HG03342 (cell line): ENCODE data around the gene SLX4IP.
A peak's percentile ranks its signal among the peaks of the same experiment; 100 is the strongest.
"Not testable (repeated sequence)": the region's sequence is repeated elsewhere in the genome, so short reads cannot be mapped to it uniquely, and the experiment has no call there.

Source experiments
- ATAC-seq: cut with Tn5 transposase; IDR thresholded peaks from one replicate; pipeline ENCODE4 v1.9.1; 2021; ENCODE audit warnings: mild to moderate bottlenecking, moderate library complexity; ENCODE audit not compliant: unreplicated experiment

The SLX4IP gene

DNA sequence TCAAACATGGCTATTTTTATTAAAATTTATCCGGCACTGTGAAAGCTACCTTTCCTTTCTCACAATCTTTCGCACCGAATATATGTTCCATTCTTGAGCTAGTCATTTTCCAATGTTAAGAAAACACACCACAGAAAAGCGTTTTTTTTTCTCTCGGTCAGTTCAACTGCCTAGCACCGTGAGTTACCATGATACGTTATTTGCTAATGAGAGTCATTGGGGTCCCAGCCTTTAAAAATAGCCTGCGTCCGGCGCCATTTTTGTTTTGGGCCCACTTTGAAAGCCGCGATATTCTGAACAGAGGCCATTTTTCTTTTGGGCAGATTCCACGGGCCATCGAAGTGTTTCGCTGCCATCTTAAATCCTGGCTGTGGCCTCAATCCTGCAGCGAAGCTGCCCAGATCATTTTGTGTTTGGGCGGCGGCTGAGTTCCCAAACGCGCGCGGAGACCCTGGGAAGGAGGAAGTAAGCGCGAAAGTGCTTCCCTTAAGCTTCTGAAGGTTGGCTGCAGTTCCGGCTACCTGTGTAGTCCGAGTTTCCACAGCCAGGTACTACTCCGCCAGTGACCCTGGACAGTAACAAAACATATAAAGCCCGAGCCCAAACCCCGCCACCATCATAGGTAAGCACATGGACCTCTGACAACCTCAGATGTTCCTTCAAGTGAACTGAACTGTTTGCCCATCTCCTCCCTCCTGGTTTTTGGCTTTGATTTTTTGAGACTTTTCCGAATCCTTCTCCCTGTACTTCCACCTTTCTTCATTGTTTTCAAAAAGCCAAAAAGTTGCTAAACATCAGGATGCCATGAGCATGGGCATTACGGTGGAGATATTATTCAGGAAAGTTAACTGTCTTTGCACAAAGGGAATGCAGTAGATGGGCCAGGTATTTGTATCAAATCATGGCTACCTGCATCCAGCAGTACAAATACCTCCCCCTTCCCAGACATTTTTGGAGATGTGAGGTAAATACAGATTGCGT is at the start of gene SLX4IP:
SLX4IP (plus strand) TSS at position 474 of the 981 bp plus-strand sequence. CDS start 22,900 bp downstream, outside the sequence.
- peak; percentile 58 for ATAC-seq

DNA sequence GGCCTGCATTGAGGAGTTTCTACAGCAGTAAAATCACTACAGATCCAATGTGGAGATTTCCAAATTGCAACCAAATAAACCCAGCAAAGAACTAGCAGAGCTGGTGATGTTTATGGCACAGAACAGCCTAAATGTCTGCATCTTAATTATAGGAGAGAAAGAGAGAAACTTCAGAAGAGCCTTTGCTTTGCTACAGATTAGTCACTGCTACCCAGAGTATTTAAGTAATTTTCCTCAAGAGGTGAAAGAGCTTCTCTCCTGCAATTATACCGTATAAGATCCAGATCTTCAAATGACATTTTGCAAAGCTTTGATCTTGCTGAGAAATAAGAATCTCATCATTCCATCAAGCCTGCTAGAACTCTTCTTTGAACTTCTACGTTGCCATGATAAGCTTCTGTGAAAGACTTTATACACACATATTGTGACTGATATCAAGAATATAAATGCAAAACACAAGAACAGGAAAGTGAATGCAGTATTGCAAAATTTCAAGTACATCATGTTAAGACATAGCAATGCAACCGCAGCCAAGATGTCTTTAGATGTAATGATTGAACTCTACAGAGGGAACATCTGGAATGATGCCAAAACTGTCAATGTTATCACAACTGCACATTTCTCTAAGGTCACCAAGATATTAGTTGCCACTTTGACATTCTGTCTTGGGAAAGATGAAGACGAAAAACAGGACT is 49.1 kb upstream of the SLX4IP start:
- no peak for ATAC-seq

DNA sequence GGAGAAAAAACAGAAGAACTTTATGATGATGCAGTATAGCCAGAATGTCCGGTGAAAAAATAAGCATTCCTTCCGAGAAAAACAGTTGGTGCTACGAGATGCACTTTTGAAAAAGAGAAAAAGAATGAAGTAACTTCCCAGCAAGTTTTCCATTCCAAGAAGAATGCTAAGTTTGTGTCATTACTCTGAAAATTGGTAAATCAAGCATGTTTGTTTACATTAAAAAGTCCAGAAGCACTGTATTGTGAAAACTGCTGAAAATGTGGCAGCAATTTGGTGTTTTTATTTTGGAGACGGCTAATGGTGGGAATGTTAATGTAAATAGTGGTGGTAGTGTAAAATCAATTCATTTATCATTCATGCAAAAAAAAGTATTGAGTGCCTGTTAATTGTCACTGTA is 47.4 kb upstream of the SLX4IP start:
- no peak for ATAC-seq

DNA sequence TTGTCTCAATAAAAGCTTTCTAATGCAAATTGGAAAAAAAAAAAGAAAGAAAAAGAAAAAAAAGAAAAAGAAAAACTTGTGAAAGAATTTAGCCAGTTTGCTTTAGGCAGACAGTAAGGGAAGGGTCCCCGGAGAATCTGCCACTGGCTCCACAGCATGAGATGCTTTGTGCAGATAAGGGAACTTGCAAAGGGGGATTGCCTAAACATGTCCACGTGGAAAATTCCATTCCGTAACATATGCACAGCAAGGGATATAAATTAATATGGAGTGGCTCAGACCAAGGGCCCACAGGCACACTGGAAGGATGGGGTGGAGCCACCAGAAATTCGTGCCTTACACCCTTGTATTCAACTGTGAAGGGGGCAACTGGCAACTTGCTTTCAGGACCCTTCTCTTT is 46.5 kb upstream of the SLX4IP start:
- ATAC-seq = no peak

DNA sequence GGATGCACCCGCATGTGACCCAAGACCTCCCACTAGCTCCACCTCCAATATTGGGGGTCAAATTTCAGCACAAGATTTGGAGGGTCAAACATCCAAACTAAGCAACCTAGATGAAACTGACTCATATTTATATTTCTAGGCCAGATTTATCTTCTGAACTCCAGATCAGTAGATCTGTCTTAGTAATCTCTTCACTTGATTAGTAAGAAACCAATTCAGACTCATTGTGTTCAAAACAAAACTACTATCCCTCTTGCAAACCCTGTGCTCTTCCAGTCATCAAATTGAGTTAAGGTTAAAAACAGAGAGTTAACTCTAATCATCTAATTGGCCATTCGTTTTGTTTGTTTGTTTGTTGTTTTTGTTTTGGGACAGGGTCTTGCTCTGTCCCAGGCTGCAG is 44.4 kb upstream of the SLX4IP start:
- no peak for ATAC-seq

DNA sequence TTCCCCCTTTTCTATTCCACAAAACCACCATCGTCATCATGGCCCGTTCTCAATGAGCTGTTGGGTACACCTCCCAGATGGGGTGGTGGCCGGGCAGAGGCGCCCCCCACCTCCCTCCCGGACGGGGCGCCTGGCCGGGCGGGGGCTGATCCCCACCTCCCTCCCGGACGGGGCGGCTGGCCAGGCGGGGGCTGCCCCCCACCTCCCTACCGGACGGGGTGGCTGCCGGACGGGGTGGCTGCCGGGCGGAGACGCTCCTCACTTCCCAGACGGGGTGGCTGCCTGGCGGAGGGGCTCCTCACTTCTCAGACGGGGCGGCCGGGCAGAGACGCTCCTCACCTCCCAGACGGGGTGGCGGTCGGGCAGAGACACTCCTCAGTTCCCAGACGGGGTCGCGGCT is 40.4 kb upstream of the SLX4IP start:
- ATAC-seq = not testable (repeated sequence)

DNA sequence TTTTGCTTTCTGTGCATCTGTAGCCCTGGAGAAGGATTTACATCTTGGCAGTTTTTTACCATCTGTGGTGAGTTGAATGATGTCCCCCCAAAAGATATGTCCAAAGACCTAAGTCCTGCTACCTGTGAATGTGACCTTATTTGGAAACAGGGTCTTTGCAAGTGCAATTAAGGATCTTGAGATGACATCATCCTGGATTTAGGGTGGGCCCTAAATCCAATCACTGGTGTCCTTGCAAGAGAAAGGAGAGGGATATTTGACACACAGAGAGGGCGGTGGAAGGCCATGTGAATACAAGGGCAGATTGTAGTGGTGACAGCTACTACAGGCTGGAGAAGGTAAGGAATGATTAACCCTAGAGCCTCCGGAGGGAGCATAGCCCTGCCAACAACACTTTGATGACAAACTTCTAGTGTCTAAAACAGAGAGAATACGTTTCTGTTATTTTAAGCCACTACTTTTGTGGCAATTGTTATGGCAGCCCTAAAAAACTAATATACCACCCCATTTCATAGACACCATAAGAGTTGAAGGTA is 36.2 kb upstream of the SLX4IP start:
- ATAC-seq = no peak

DNA sequence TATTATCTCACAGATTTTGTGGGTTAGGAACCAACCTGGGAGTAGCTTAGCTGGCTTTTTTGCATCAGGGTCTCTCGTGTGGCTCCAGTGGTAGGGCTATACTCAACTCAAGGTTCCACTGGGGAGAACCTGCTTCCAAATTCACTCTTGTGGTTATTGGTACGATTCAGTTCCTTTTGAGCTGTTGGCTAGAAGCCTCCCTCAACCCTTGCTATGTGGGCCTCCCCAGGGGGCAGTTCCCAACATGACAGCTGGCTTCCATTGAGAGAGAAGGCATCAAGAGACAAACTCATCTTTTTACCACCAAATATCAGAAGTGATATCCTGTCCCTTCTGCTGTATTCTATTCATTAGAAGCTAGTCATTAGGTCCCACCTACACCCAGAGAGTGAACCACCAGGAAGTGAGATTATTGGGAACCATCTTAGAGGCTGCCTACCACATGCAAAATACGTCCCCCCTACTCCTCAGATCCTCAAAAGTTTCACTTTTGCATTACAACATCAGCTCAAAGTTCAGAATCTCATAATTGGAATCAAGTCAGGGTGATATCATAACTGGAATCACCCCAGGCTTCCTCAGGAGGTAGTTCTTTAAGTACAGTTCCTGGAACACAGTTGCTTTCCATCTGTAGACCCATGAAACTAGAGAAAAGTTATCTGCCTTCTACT is 32.0 kb upstream of the SLX4IP start:
- ATAC-seq = peak; percentile 56

DNA sequence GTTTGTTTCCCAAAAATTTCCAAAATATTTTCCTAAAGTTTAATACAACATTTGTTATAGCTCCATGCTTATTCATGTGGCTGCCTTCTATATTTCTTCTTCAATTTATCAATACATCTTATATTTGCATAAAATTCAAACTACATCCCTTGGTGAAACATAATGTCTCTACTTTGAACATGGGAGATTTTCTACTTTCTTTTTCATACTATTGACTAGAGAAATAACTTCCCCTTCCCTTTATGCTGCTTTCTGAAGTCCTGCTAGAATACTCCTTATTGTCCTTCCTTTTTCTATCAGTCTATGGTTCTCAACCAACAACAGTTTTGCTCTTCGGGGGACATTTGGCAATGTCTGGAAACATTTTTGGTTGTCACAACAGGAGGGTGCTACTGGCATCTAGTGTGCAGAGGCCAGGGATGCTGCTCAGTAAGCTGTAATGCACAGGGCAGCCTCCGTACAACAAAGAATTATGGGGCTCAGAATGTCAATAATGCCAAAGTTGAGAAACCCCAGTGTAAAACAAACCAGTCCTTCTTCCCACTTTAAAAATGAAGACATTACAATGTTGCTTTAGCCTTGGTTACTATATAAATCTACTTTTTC is 31.0 kb upstream of the SLX4IP start:
- no peak for ATAC-seq

DNA sequence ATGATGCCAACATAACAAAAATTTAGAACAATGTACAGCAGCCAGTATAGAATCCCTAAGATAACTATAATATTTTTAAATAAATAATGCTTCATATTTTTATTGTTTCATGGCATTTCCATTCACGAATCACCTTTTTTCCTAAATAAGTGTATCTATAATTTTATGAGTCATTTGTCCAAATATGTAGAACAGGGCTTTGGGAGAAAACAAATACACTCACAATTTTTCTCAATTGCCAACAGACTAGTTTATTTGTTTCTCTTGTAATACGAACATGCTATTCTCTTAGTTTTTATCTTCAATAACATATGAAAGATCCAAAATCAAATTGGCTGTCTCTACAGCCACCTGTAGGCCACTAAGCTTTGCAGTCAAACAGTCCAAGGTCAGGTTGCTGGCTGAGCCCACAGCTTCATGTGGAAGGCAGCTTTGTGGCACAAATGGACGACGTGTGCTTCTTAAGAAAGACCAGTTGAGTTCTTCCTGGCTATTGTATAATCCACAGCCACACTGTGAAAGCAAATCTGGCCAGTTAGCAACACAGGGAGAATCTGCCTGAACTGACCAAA is 30.1 kb upstream of the SLX4IP start:
- ATAC-seq = no peak

DNA sequence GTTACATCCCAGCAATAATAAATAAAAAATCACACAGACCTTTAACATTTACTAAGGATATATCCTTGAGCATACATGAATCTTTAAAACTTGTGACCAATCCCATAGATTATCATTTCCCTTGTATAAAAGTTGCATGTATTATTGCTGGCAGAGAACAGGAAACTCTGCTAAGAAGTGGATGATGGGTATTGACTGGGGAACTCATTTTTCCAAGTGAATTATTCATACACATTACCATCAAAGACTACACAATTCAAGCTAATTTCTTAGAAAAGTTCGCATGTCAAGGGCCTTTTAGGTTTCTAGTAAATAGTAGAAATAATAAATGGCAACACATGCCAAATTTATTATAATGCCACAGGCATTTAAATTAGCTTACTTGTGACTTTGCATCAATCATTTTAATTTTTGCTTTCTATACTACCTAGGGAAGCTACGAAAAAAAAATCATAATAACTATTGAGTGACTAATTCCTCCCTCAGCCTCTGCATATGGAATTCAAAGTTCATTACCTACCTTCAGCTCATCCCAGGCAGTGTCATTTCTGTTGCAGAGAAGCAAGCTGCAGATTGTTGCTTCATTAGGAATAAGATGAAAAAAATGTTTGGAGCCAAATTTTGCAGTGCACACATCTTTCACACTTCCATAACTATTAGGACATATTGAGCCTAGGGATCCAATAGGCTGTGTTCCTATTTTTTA is 26.8 kb upstream of the SLX4IP start:
- no peak for ATAC-seq

DNA sequence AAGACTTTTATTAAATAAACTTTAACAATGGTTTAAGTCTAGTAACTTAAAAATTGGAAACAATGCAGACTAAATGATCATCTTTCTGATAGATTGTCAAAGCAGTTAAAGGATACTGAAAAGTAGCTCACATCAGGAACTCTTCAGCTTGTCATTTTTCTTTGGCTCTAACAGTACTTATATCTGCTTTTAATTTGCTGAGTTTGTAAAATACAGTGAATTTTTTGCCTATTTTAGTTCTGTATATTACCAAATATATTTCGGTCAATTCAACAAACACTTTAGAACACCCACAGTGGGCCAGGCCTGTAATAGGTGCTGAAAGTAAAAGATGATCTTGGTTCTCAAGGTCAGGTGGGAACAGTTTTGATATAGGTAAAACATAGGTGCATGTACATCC is 23.4 kb upstream of the SLX4IP start:
- ATAC-seq = no peak

DNA sequence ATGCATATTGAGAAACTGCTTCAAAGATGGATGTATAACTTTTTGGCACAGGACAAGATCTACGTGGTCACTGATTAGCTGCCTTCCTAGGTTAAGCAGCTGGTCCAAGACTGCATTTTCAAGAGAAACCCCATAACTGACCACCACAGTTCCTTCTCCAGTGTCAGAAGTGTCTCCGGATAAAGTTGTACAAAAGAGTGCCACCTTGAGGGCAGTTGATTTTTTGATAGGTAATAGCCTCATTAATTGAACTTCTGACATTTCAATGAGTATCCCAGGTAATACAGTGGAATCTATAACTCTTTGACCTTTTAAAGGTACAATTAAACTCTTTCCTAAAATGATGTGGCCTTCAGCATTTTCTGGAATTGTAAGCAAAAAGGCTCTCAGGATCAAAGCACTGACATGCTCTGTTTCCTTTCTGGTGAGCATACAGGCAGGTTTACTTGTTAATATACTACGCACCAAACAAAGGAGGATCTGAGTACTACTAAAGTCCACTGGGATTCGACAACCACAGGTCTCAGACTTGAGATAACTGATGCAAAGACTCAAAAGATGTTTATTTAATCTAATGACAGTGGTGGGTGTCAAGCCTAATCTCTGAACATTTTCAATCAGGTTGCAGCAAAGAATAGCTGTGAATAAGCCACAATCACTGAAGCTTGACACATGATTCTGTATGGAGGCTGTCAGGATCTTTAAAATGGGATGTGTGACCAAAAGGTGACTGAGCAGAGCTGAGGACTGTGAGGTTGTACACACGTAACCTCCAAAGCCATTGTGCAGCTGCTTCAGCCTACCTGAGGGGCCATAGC is 22.3 kb upstream of the SLX4IP start:
- peak; percentile 77 for ATAC-seq

DNA sequence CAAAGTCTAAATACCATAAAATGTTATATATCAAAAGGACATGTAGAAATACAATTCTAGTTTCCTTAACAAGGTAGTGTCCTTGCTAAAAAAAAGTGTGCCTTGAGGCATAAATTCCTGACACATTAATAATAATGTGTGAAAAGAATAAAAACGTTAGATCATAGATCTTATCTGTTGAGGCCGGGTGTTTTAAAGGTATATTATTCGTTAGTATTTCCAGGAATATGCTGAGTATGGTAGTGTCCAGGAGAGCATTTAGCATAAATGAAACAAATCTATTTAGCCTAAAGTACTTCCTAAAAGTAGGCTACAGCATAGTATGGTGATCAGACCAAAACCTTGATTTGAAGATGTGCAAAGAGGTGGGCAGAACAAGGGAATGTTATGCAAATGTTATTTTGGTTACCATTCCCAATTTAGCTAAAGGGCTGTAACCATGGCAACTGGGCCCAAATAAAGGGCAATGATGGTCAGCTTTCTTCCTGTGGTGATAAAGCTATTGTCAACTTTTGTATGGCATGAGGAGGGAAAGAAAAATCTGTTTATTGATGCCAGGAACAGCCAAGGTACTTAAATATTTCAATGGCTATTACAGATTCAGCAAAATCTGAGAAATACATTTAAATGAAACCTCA is 20.0 kb upstream of the SLX4IP start:
- no peak for ATAC-seq

DNA sequence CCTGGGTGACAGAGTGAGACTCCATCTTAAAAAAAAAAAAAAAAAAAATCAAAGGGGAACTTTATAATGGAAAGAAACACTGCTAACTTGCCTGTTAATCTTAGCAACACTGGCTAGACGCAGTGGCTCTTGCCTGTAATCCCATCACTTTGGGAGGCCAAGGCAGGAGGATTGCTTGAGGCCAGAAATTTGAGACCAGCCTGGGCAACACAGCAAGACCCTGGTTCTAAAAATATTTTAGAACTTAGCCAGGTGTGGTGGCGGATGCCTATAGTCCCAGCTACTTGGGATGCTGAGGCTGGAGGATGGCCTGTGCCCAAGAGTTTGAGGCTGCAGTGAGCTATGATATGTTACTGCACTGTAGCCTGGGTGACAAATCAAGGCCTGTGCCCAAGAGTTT is 17.9 kb upstream of the SLX4IP start:
- ATAC-seq = not testable (repeated sequence)

DNA sequence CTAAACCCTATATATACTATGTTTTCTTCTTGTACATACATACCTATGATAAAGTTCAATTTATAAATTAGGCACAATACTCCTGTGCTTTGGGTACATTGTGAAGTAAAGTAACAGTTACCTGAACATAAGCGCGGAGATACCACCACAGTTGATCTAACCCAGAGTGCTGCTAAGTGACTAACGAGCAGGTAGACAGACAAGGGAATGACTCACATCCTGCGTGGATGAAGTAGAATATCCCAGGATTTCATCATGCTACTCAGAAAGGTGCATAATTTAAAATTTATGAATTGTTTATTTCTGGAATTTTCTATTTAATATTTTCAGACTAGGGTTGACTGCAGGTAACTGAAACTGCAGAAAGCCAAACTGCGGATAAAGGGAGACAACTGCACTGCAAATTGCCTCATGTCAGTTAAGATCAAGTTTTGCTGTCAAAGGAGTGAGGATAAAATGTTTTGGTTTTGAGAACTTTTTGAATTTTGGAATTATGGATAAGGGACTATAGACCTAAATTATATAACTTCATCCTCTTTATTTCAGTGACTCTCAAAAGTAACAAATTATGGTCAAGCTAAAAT is 15.5 kb upstream of the SLX4IP start:
- ATAC-seq = no peak

DNA sequence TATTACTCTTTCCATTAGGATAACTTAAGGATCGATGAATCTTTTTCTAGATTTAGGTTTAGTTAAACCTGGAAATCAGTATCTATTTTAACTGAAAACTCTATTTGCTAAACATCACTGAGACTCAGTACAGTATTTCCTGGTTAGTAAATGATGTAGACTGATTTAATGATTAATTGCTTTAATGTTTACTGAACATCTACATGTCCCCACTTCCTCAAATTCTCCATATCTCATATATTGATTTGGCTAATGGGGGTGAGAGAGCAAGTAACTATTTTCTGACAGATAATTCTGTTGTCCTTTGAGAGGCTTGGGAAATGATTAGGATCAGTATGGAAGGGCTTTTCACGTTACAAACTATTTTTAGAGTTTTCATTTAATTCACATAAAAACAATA is 11.4 kb upstream of the SLX4IP start:
- no peak for ATAC-seq

DNA sequence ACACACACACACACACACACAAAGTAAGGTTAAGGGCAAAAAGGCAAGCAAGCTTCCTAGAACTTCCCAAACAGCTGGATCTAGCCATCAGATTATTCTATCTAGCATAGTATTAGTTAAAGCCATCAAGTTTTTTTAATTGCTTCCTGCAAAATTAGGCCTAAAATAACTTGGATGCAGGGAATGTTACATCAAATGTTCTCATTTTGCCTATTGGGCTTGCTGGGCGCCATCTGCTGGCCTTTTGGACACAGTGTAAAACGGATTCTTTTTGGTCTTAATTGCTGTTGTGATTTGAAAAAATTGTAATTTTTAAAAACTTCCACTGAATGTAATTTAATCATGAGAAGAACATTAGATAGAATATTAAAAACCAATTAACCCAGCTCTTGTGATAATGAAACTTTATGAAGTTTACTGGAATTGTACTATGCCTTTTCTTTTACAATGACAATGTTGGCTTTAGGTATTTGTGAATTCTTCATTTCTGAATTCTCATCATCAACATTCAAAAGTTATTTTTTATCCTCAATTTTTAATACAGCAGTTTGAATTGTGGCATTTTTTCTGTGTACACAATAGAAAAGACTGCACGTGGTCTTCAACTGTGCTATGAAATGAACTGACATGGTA is 7.9 kb upstream of the SLX4IP start:
- ATAC-seq = no peak
